Stimulated activated CD4-positive, alpha-beta T cell treated with anti-CD3 and anti-CD28 coated beads, TNF-alpha, amount 100 ng/mL, for 24 hours (primary cell): Measurements from ENCODE around the gene FAM228B.
A peak's percentile ranks its signal among the peaks of the same experiment; 100 is the strongest.
"Not testable (repeated sequence)": the region's sequence is repeated elsewhere in the genome, so short reads cannot be mapped to it uniquely, and the experiment has no call there.

ENCODE experiments used
- DNase-seq, 3 experiments: peaks; one replicate each; pipeline ENCODE4 v3.0.0-alpha.2; 2020; ENCODE audit warnings: low read depth in 3 of 3

Gene FAM228B

GRCh38 chr2:24123195-24123921, at the start of gene FAM228B, which contains the start of gene PFN4:
Gene FAM228B (plus strand): TSS chr2:24123469. CDS start chr2:24124362, 893 bp downstream.
Gene PFN4 (minus strand): TSS chr2:24123334. CDS start chr2:24122535, 799 bp downstream.
- peak; percentile 19 to 68 (median 34) for DNase-seq

- no peak for DNase-seq
Observed at GRCh38 chr2:24073816-24074215, 49.5 kb upstream of the FAM228B start.

GRCh38 chr2:24075259-24075658, 48.0 kb upstream of the FAM228B start:
- DNase-seq, result no peak

GRCh38 chr2:24075915-24076848, 47.1 kb upstream of the FAM228B start, which contains the start of gene SF3B6:
Gene SF3B6 (minus strand): TSS chr2:24076326. CDS start chr2:24076229, 97 bp downstream.
- DNase-seq, result peak; percentile 97 to 100 (median 98)

GRCh38 chr2:24076849-24077534, 46.3 kb upstream of the FAM228B start:
- DNase-seq, result no peak

- DNase-seq, result no peak
Observed at GRCh38 chr2:24077535-24077877, 45.8 kb upstream of the FAM228B start.

GRCh38 chr2:24077879-24078278, 45.4 kb upstream of the FAM228B start:
- no peak for DNase-seq

- no peak for DNase-seq
Observed at GRCh38 chr2:24080701-24081100, 42.6 kb upstream of the FAM228B start.

- no peak for DNase-seq
Observed at GRCh38 chr2:24082787-24083566, 40.3 kb upstream of the FAM228B start.

- DNase-seq, result peak in 1 of 3 experiments; percentile 19
Observed at GRCh38 chr2:24083567-24084385, 39.5 kb upstream of the FAM228B start.

GRCh38 chr2:24084386-24085199, 38.7 kb upstream of the FAM228B start, which contains the start of gene TP53I3:
Gene TP53I3 (minus strand): TSS chr2:24084834. CDS start chr2:24084326, 508 bp downstream.
- peak; percentile 65 to 79 (median 67) for DNase-seq

- DNase-seq, result no peak
Observed at GRCh38 chr2:24085200-24085489, 38.1 kb upstream of the FAM228B start.

GRCh38 chr2:24086241-24086640, 37.0 kb upstream of the FAM228B start:
- DNase-seq, result no peak

- no peak for DNase-seq
Observed at GRCh38 chr2:24087032-24087431, 36.2 kb upstream of the FAM228B start.

GRCh38 chr2:24088821-24089359, 34.4 kb upstream of the FAM228B start:
- no peak for DNase-seq

- not testable (repeated sequence) for DNase-seq
Observed at GRCh38 chr2:24093270-24093669, 30.0 kb upstream of the FAM228B start.

GRCh38 chr2:24095171-24095677, 28.0 kb upstream of the FAM228B start:
- not testable (repeated sequence) for DNase-seq

- DNase-seq, result not testable (repeated sequence)
Observed at GRCh38 chr2:24100732-24101131, 22.5 kb upstream of the FAM228B start.

- no peak for DNase-seq
Observed at GRCh38 chr2:24101992-24102391, 21.3 kb upstream of the FAM228B start.
